Mesenchymal stem cell (in vitro differentiated cells and primary cell): ENCODE data around the gene ZSCAN26. TPM values are rescaled to one million over a fixed set of nuclear protein-coding genes. Genes with fewer than 3 reads are reported as not detected.

Source experiments
- DNase-seq: peaks from one replicate; pipeline ENCODE4 v3.0.0-alpha.2; 2013
- H2AFZ ChIP-seq: one replicate; pipeline ENCODE4 v1.6.1; 2013; ENCODE audit warnings: low read depth, mild to moderate bottlenecking, control low read depth, inconsistent platforms, low read length, moderate library complexity
- H2AK5ac ChIP-seq: 2 replicates; pipeline ENCODE4 v1.6.1; 2013; ENCODE audit warnings: low read length, moderate library complexity, mild to moderate bottlenecking, inconsistent platforms; ENCODE audit not compliant: severe bottlenecking
- H2BK120ac ChIP-seq: one replicate; pipeline ENCODE4 v1.6.1; 2013; ENCODE audit warnings: low read depth, mild to moderate bottlenecking, inconsistent platforms, low read length, moderate library complexity
- H2BK12ac ChIP-seq, 2 experiments: one replicate each; pipeline ENCODE4 v1.6.1; 2013; ENCODE audit warnings: inconsistent platforms in 2 of 2, low read length in 2 of 2, mild to moderate bottlenecking in 2 of 2, moderate library complexity in 2 of 2, control low read depth in 1 of 2
- H2BK15ac ChIP-seq: one replicate; pipeline ENCODE4 v1.6.1; 2013; ENCODE audit warnings: mild to moderate bottlenecking, low read depth, inconsistent platforms; ENCODE audit not compliant: poor library complexity, severe bottlenecking
- H2BK5ac ChIP-seq: 2 replicates; pipeline ENCODE4 v1.6.1; 2013; ENCODE audit warnings: low read depth, mild to moderate bottlenecking, low read length, control low read depth, inconsistent platforms; ENCODE audit not compliant: poor library complexity, severe bottlenecking
- H3K14ac ChIP-seq, 2 experiments: one replicate each; pipeline ENCODE4 v1.6.1; 2013; ENCODE audit warnings: inconsistent platforms in 2 of 2, low read length in 2 of 2, control low read depth in 1 of 2, mild to moderate bottlenecking in 1 of 2, moderate library complexity in 1 of 2
- H3K18ac ChIP-seq, 2 experiments: one replicate each; pipeline ENCODE4 v1.6.1; 2013; ENCODE audit warnings: inconsistent platforms in 2 of 2, low read length in 2 of 2, control low read depth in 1 of 2, low read depth in 1 of 2, mild to moderate bottlenecking in 1 of 2
- H3K23ac ChIP-seq, 2 experiments: one replicate each; pipeline ENCODE4 v1.6.1; 2013; ENCODE audit warnings: inconsistent platforms in 2 of 2, low read length in 2 of 2, mild to moderate bottlenecking in 2 of 2, moderate library complexity in 2 of 2, control low read depth in 1 of 2
- H3K27ac ChIP-seq: 2 replicates; pipeline ENCODE4 v1.5.1; 2013; ENCODE audit warnings: mild to moderate bottlenecking, moderate library complexity, low read length, control low read depth, inconsistent platforms; ENCODE audit not compliant: poor library complexity, severe bottlenecking
- H3K27me3 ChIP-seq, 2 experiments: 2 replicates each; pipeline versions ENCODE4 v1.6.1 to v1.7.0; 2013; ENCODE audit warnings: low read length in 2 of 2, mild to moderate bottlenecking in 2 of 2, moderate library complexity in 2 of 2, control low read depth in 1 of 2, inconsistent platforms in 1 of 2; ENCODE audit not compliant: control insufficient read depth in 1 of 2, insufficient read depth in 1 of 2
- H3K36me3 ChIP-seq, 2 experiments: 2 replicates each; pipeline versions ENCODE4 v1.6.1 to v1.7.0; 2013; ENCODE audit warnings: low read length in 2 of 2, control low read depth in 1 of 2, inconsistent platforms in 1 of 2, low read depth in 1 of 2, mild to moderate bottlenecking in 1 of 2; ENCODE audit not compliant: insufficient read depth in 2 of 2, control insufficient read depth in 1 of 2
- H3K4ac ChIP-seq, 2 experiments: one replicate each; pipeline ENCODE4 v1.6.1; 2013; ENCODE audit warnings: inconsistent platforms in 2 of 2, low read length in 2 of 2, mild to moderate bottlenecking in 2 of 2, moderate library complexity in 2 of 2, control low read depth in 1 of 2, low read depth in 1 of 2
- H3K4me1 ChIP-seq: 2 replicates; pipeline ENCODE4 v1.6.1; 2013; ENCODE audit warnings: low read depth, low read length, control low read depth; ENCODE audit not compliant: control insufficient read depth, insufficient read depth
- H3K4me2 ChIP-seq: 2 replicates; pipeline ENCODE4 v1.6.1; 2013; ENCODE audit warnings: low read length, mild to moderate bottlenecking, inconsistent platforms; ENCODE audit not compliant: poor library complexity, severe bottlenecking
- H3K4me3 ChIP-seq, 2 experiments: 2 replicates each; pipeline versions ENCODE4 v1.5.1 to v1.7.0; 2013; ENCODE audit warnings: low read length in 2 of 2, mild to moderate bottlenecking in 2 of 2, control low read depth in 1 of 2, low read depth in 1 of 2; ENCODE audit not compliant: insufficient read depth in 1 of 2
- H3K79me1 ChIP-seq: replicated peaks from 2 replicates; pipeline ENCODE4 v1.6.1; 2013; ENCODE audit warnings: mild to moderate bottlenecking, control low read depth, low read length, inconsistent platforms; ENCODE audit not compliant: poor library complexity, severe bottlenecking
- H3K9ac ChIP-seq: 2 replicates; pipeline ENCODE4 v1.7.0; 2013; ENCODE audit warnings: mild to moderate bottlenecking, low read length, moderate library complexity
- H3K9me3 ChIP-seq: 2 replicates; pipeline ENCODE4 v1.7.0; 2013; ENCODE audit warnings: mild to moderate bottlenecking, low read length; ENCODE audit not compliant: control insufficient read depth
- H4K8ac ChIP-seq: one replicate; pipeline ENCODE4 v1.6.1; 2013; ENCODE audit warnings: inconsistent platforms, mild to moderate bottlenecking, low read length, moderate library complexity
- H4K91ac ChIP-seq: one replicate; pipeline ENCODE4 v1.6.1; 2013; ENCODE audit warnings: mild to moderate bottlenecking, low read length, inconsistent platforms
- WGBS: methylation state at CpG from one replicate; pipeline ENCODE4 v1.1.7; 2013; ENCODE audit warnings: mixed read lengths; 5-methylcytosine and 5-hydroxymethylcytosine counted together
- polyA plus RNA-seq, 2 experiments: library from polyadenylated mRNA; stranded (reverse); fragments of 200-250 nt; gene quantifications; one replicate each; pipeline ENCODE4 v1.2.3, GENCODE V29; 2013

ZSCAN26 gene
- 6.9 TPM for polyA plus RNA-seq (2013, experiment 1 of 2)
- 6.6 TPM for polyA plus RNA-seq (2013, experiment 2 of 2)

GRCh38 chr6:28266962-28267694, at the start of gene ZSCAN26:
TSS of gene ZSCAN26 (plus strand) at chr6:28267143. CDS start at chr6:28271920, 4,777 bp downstream.
- H2BK120ac ChIP-seq = no peak within 1 kb of the TSS
- peak within 1 kb of the TSS; percentile 5 for H4K91ac ChIP-seq
- H2BK12ac ChIP-seq = peak within 1 kb of the TSS in 1 of 2 experiments; percentile 57
- H3K18ac ChIP-seq = peak within 1 kb of the TSS in 1 of 2 experiments; percentile 91
- H2BK15ac ChIP-seq = no peak within 1 kb of the TSS
- peak; percentile 91 for DNase-seq
- H3K4me3 ChIP-seq = peak within 1 kb of the TSS; percentile 63 to 96
- H3K9ac ChIP-seq = peak within 1 kb of the TSS; percentile 97
- peak within 1 kb of the TSS in 1 of 2 experiments; percentile 93 for H3K4ac ChIP-seq
- peak within 1 kb of the TSS; percentile 60 for H3K4me2 ChIP-seq
- peak within 1 kb of the TSS; percentile 91 for H3K27ac ChIP-seq
- no peak within 1 kb of the TSS for H2AK5ac ChIP-seq
- H2AFZ ChIP-seq = peak within 1 kb of the TSS; percentile 91
- peaks cover 16% of the 10 kb centered on the region for H3K79me1 ChIP-seq
- peak within 1 kb of the TSS; percentile 3 for H2BK5ac ChIP-seq
- no peaks in the 10 kb centered on the region for H3K9me3 ChIP-seq
- peak within 1 kb of the TSS in 1 of 2 experiments; percentile 93 for H3K23ac ChIP-seq
- H3K27me3 ChIP-seq = no peaks in the 10 kb centered on the region
- H3K4me1 ChIP-seq = peaks cover 3% of the 10 kb centered on the region
- peak within 1 kb of the TSS; percentile 24 for H4K8ac ChIP-seq
- H3K14ac ChIP-seq = peak within 1 kb of the TSS in 1 of 2 experiments; percentile 53
- WGBS = under 1% methylated on average over 26 of the region's 32 CpGs
- H3K36me3 ChIP-seq = peaks cover 5 to 6% of the 10 kb centered on the region in 2 experiments

- 99% methylated on average over 9 of the region's 12 CpGs for WGBS
- no peak overlapping the region for H3K27ac ChIP-seq
- no peak overlapping the region for H2BK5ac ChIP-seq
- H2BK12ac ChIP-seq = no peak overlapping the region
- H3K4me2 ChIP-seq = no peak overlapping the region
- peak overlapping the region; percentile 83 for H4K8ac ChIP-seq
- no peak for DNase-seq
- H2BK120ac ChIP-seq = no peak overlapping the region
- H3K18ac ChIP-seq = no peak overlapping the region
- no peak overlapping the region for H2AFZ ChIP-seq
- H2AK5ac ChIP-seq = no peak overlapping the region
- peak overlapping the region in 1 of 2 experiments; percentile 82 for H3K4me3 ChIP-seq
- peaks cover 5% of the 10 kb centered on the region for H3K4me1 ChIP-seq
- H3K27me3 ChIP-seq = peaks cover 30% of the 10 kb centered on the region in 2 experiments
- no peak overlapping the region for H2BK15ac ChIP-seq
- no peak overlapping the region for H3K9ac ChIP-seq
- peaks cover 11% of the 10 kb centered on the region for H3K79me1 ChIP-seq
- no peaks in the 10 kb centered on the region for H3K36me3 ChIP-seq
- H4K91ac ChIP-seq = no peak overlapping the region
- H3K14ac ChIP-seq = no peak overlapping the region
- no peak overlapping the region for H3K23ac ChIP-seq
- H3K9me3 ChIP-seq = no peaks in the 10 kb centered on the region
- peak overlapping the region in 1 of 2 experiments; percentile 68 for H3K4ac ChIP-seq
These were observed 49.1 kb upstream of the ZSCAN26 start for GRCh38 chr6:28217890-28218289.

GRCh38 chr6:28218312-28219248, 48.4 kb upstream of the ZSCAN26 start:
- 30% methylated on average over 27 of the region's 56 CpGs for WGBS
- H3K23ac ChIP-seq = no peak overlapping the region
- peak; percentile 63 for DNase-seq

More at GRCh38 chr6:28218312-28219248, 48.4 kb upstream of the ZSCAN26 start:
- no peak overlapping the region for H3K27ac ChIP-seq
- peak overlapping the region; percentile 42 for H3K4me2 ChIP-seq
- no peak overlapping the region for H2AK5ac ChIP-seq
- no peak overlapping the region for H3K14ac ChIP-seq
- H3K18ac ChIP-seq = peak overlapping the region in 1 of 2 experiments; percentile 19
- no peak overlapping the region for H2BK12ac ChIP-seq
- H3K9me3 ChIP-seq = no peaks in the 10 kb centered on the region
- H3K36me3 ChIP-seq = no peaks in the 10 kb centered on the region
- H3K4me1 ChIP-seq = peaks cover 5% of the 10 kb centered on the region
- H2AFZ ChIP-seq = no peak overlapping the region
- H3K4ac ChIP-seq = peak overlapping the region in 1 of 2 experiments; percentile 68
- peak overlapping the region; percentile 74 for H2BK120ac ChIP-seq
- peaks cover 11% of the 10 kb centered on the region for H3K79me1 ChIP-seq
- peaks cover 30% of the 10 kb centered on the region in 2 experiments for H3K27me3 ChIP-seq
- H2BK5ac ChIP-seq = no peak overlapping the region
- H4K8ac ChIP-seq = peak overlapping the region; percentile 83
- H2BK15ac ChIP-seq = peak overlapping the region; percentile 97
- H4K91ac ChIP-seq = peak overlapping the region; percentile 75
- H3K4me3 ChIP-seq = peak overlapping the region; percentile 55 to 82
- H3K9ac ChIP-seq = peak overlapping the region; percentile 78
